Neural cell (in vitro differentiated cells): ENCODE measurements around the gene KCNH2. TPM values are rescaled to one million over a fixed set of nuclear protein-coding genes. Genes with fewer than 3 reads are reported as not detected.

Experiments
- H2AFZ ChIP-seq: fragments of 200-600, 300-800 bp; sonication (generic), shearing (Covaris generic); 2 replicates; pipeline ENCODE4 v1.6.0; 2014; ENCODE audit warnings: low read depth, mild to moderate bottlenecking, antibody characterized with exemption, low read length, moderate library complexity
- H3F3A ChIP-seq: fragments of 200-600 bp; shearing (Covaris generic); 2 replicates; pipeline ENCODE4 v1.6.1; 2016; ENCODE audit warnings: mild to moderate bottlenecking, moderate library complexity, mixed read lengths, antibody characterized with exemption, low read length; ENCODE audit not compliant: insufficient read depth, poor library complexity, severe bottlenecking
- H3K27ac ChIP-seq: fragments of 200-600, 300-800 bp; sonication (generic), shearing (Covaris generic); 2 replicates; pipeline ENCODE4 v1.5.1; 2014; ENCODE audit warnings: mild to moderate bottlenecking, low read length, moderate library complexity
- H3K27me3 ChIP-seq: fragments of 300-800, 200-600 bp; sonication (generic), shearing (Covaris generic); 2 replicates; pipeline ENCODE4 v1.6.0; 2014; ENCODE audit warnings: mild to moderate bottlenecking, low read depth, low read length, moderate library complexity; ENCODE audit not compliant: insufficient read depth
- H3K36me3 ChIP-seq: fragments of 300-800, 200-600 bp; sonication (generic), shearing (Covaris generic); 2 replicates; pipeline ENCODE4 v1.5.1; 2014; ENCODE audit warnings: mild to moderate bottlenecking, antibody characterized with exemption, low read length, moderate library complexity; ENCODE audit not compliant: insufficient read depth
- H3K4me2 ChIP-seq: fragments of 300-800, 200-600 bp; sonication (generic), shearing (Covaris generic); 2 replicates; pipeline ENCODE4 v1.6.0; 2014; ENCODE audit warnings: mild to moderate bottlenecking, low read length
- H3K4me3 ChIP-seq: fragments of 300-800, 200-600 bp; sonication (generic), shearing (Covaris generic); 2 replicates; pipeline ENCODE4 v1.5.1; 2014; ENCODE audit warnings: mild to moderate bottlenecking, low read length, moderate library complexity
- H3K79me2 ChIP-seq: fragments of 200-600 bp; shearing (Covaris generic); replicated peaks from 2 replicates; pipeline ENCODE4 v1.6.0; 2014; ENCODE audit warnings: mild to moderate bottlenecking, low read length, moderate library complexity; ENCODE audit not compliant: insufficient read depth
- H3K9ac ChIP-seq: fragments of 300-800, 200-600 bp; sonication (generic), shearing (Covaris generic); 2 replicates; pipeline ENCODE4 v1.6.1; 2016; ENCODE audit warnings: mild to moderate bottlenecking, low read length, mixed read lengths
- H3K9me2 ChIP-seq: fragments of 200-600 bp; shearing (Covaris generic); 2 replicates; pipeline ENCODE4 v1.6.1; 2016; ENCODE audit warnings: mild to moderate bottlenecking, low read length, mixed read lengths; ENCODE audit not compliant: insufficient read depth
- H3K9me3 ChIP-seq: fragments of 200-600, 300-800 bp; sonication (generic), shearing (Covaris generic); 2 replicates; pipeline ENCODE4 v1.6.1; 2016; ENCODE audit warnings: mild to moderate bottlenecking, mixed run types, low read length, moderate library complexity, mixed read lengths
- H4K20me1 ChIP-seq: fragments of 200-600 bp; shearing (Covaris generic); 2 replicates; pipeline ENCODE4 v1.6.1; 2016; ENCODE audit warnings: mild to moderate bottlenecking, mixed run types; ENCODE audit not compliant: insufficient read depth
- EP300 ChIP-seq: fragments of 450-650 bp; conservative IDR thresholded peaks from 2 replicates; pipeline ENCODE4 v1.6.1; 2014; ENCODE audit warnings: antibody characterized with exemption, mild to moderate bottlenecking, moderate library complexity; ENCODE audit not compliant: poor library complexity, severe bottlenecking
- EZH2 ChIP-seq: fragments of 200-600, 300-800 bp; shearing (Covaris generic), sonication (generic); IDR thresholded peaks from 2 replicates; pipeline ENCODE4 v1.6.1; 2014; ENCODE audit warnings: antibody characterized with exemption, low read length, borderline replicate concordance, mild to moderate bottlenecking; ENCODE audit not compliant: insufficient read depth, poor library complexity, severe bottlenecking
- MXI1 ChIP-seq: fragments of 450-650 bp; conservative IDR thresholded peaks from 2 replicates; pipeline ENCODE4 v1.6.1; 2014; ENCODE audit warnings: antibody characterized with exemption, mild to moderate bottlenecking; ENCODE audit not compliant: poor library complexity, severe bottlenecking
- POLR2AphosphoS5 ChIP-seq: IDR thresholded peaks from 2 replicates; pipeline ENCODE4 v1.6.1; 2012
- RAD21 ChIP-seq: fragments of 450-650 bp; conservative IDR thresholded peaks from 2 replicates; pipeline ENCODE4 v1.6.1; 2014; ENCODE audit warnings: antibody characterized with exemption, mild to moderate bottlenecking, moderate library complexity
- SMC3 ChIP-seq: fragments of 450-650 bp; conservative IDR thresholded peaks from 2 replicates; pipeline ENCODE4 v1.6.1; 2014; ENCODE audit warnings: antibody characterized with exemption, mild to moderate bottlenecking, moderate library complexity; ENCODE audit not compliant: poor library complexity
- TAF1 ChIP-seq: IDR thresholded peaks from 2 replicates; pipeline ENCODE4 v1.6.1; 2012; ENCODE audit warnings: low read depth
- polyA plus RNA-seq: library from polyadenylated mRNA; depleted of rRNA; stranded (reverse); fragments of >200 nt; gene quantifications from 2 replicates; pipeline ENCODE4 v1.2.3, GENCODE V29; 2014
- TF ChIP-seq, protein P1 (sequence below): fragments of 450-650 bp; IDR thresholded peaks from 2 replicates; pipeline ENCODE4 v1.5.1; 2014; ENCODE audit warnings: antibody characterized with exemption, mild to moderate bottlenecking, moderate library complexity; ENCODE audit not compliant: poor library complexity, severe bottlenecking
- TF ChIP-seq, protein P2 (sequence below): IDR thresholded peaks from 2 replicates; pipeline ENCODE4 v1.6.1; 2012; ENCODE audit warnings: borderline replicate concordance

KCNH2 gene
- polyA plus RNA-seq, 1 donor from 2014 or later = 24.4 TPM

DNA sequence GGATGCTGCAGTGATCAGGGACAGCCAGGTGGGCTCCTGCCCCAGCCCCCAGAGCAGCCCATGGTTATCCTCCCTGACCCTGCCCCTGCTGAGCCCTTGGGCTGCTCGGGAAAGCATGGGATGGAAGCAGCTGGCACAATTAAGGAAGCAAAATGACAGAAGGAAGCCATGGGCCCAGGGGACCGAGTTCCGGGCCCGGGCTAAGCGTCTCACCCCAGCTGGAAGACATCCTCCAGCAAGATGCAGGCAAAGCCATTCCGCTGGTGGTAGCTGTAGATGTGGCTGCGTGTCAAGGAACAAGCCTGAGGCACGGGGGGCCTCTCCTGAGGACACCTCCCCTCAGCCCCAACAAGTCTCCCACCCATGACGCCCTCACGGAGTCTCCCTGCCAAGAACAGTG lies 45.1 kb upstream of the KCNH2 start:
- TF ChIP-seq SMC3 (no peak), EP300 (no peak), MXI1 (no peak), EZH2 (no peak), RAD21 (no peak), POLR2AphosphoS5 (no peak), TAF1 (no peak)
- TF ChIP-seq, protein P1, sequence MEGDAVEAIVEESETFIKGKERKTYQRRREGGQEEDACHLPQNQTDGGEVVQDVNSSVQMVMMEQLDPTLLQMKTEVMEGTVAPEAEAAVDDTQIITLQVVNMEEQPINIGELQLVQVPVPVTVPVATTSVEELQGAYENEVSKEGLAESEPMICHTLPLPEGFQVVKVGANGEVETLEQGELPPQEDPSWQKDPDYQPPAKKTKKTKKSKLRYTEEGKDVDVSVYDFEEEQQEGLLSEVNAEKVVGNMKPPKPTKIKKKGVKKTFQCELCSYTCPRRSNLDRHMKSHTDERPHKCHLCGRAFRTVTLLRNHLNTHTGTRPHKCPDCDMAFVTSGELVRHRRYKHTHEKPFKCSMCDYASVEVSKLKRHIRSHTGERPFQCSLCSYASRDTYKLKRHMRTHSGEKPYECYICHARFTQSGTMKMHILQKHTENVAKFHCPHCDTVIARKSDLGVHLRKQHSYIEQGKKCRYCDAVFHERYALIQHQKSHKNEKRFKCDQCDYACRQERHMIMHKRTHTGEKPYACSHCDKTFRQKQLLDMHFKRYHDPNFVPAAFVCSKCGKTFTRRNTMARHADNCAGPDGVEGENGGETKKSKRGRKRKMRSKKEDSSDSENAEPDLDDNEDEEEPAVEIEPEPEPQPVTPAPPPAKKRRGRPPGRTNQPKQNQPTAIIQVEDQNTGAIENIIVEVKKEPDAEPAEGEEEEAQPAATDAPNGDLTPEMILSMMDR = no peak
- TF ChIP-seq, protein P2, sequence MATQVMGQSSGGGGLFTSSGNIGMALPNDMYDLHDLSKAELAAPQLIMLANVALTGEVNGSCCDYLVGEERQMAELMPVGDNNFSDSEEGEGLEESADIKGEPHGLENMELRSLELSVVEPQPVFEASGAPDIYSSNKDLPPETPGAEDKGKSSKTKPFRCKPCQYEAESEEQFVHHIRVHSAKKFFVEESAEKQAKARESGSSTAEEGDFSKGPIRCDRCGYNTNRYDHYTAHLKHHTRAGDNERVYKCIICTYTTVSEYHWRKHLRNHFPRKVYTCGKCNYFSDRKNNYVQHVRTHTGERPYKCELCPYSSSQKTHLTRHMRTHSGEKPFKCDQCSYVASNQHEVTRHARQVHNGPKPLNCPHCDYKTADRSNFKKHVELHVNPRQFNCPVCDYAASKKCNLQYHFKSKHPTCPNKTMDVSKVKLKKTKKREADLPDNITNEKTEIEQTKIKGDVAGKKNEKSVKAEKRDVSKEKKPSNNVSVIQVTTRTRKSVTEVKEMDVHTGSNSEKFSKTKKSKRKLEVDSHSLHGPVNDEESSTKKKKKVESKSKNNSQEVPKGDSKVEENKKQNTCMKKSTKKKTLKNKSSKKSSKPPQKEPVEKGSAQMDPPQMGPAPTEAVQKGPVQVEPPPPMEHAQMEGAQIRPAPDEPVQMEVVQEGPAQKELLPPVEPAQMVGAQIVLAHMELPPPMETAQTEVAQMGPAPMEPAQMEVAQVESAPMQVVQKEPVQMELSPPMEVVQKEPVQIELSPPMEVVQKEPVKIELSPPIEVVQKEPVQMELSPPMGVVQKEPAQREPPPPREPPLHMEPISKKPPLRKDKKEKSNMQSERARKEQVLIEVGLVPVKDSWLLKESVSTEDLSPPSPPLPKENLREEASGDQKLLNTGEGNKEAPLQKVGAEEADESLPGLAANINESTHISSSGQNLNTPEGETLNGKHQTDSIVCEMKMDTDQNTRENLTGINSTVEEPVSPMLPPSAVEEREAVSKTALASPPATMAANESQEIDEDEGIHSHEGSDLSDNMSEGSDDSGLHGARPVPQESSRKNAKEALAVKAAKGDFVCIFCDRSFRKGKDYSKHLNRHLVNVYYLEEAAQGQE = no peak
- no peak overlapping the region for H2AFZ ChIP-seq
- H3K27ac ChIP-seq = no peak overlapping the region
- H4K20me1 ChIP-seq = no peaks in the 10 kb centered on the region
- H3F3A ChIP-seq = no peaks in the 10 kb centered on the region
- no peaks in the 10 kb centered on the region for H3K9me2 ChIP-seq
- no peaks in the 10 kb centered on the region for H3K36me3 ChIP-seq
- H3K4me2 ChIP-seq = no peak overlapping the region
- H3K9ac ChIP-seq = no peak overlapping the region
- no peaks in the 10 kb centered on the region for H3K9me3 ChIP-seq
- no peak overlapping the region for H3K4me3 ChIP-seq
- H3K79me2 ChIP-seq = no peaks in the 10 kb centered on the region
- peaks cover 17% of the 10 kb centered on the region for H3K27me3 ChIP-seq

DNA sequence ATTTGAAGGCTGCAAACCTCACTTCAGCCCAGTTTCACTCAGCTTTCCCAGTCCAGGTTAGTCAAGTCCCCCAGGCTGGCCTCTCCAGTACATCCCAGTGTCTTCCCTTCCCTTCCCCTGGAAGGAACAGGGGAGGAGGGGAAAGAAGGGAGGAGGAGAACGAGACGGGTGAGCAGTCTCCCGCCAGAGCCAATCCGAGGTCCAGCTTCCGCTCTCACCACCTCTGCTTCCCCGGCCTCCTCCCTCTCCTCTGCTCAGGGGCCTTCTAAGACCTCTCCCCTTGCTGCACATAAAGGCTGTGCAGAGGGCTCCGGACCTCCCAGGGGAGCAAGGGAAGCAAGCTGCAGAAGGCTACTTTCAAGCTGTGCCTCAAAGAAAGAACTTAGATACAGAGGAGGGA lies 42.1 kb upstream of the KCNH2 start:
- Histone ChIP-seq H3K9me3 (no peaks in the 10 kb centered on the region), H2AFZ (no peak overlapping the region), H3K36me3 (no peaks in the 10 kb centered on the region), H3K27ac (no peak overlapping the region), H3F3A (no peaks in the 10 kb centered on the region), H3K27me3 (peaks cover 25% of the 10 kb centered on the region), H4K20me1 (no peaks in the 10 kb centered on the region), H3K4me2 (no peak overlapping the region), H3K9ac (no peak overlapping the region), H3K9me2 (no peaks in the 10 kb centered on the region), H3K4me3 (no peak overlapping the region), H3K79me2 (no peaks in the 10 kb centered on the region)
- TF ChIP-seq EP300 = no peak
- TF ChIP-seq EZH2 = no peak
- TF ChIP-seq MXI1 = no peak
- no peak for TF ChIP-seq TAF1
- TF ChIP-seq, protein P2 = no peak
- no peak for TF ChIP-seq POLR2AphosphoS5
- TF ChIP-seq SMC3 = no peak
- TF ChIP-seq, protein P1 = no peak
